ENCODE data around the gene KCNMB1.

DNA sequence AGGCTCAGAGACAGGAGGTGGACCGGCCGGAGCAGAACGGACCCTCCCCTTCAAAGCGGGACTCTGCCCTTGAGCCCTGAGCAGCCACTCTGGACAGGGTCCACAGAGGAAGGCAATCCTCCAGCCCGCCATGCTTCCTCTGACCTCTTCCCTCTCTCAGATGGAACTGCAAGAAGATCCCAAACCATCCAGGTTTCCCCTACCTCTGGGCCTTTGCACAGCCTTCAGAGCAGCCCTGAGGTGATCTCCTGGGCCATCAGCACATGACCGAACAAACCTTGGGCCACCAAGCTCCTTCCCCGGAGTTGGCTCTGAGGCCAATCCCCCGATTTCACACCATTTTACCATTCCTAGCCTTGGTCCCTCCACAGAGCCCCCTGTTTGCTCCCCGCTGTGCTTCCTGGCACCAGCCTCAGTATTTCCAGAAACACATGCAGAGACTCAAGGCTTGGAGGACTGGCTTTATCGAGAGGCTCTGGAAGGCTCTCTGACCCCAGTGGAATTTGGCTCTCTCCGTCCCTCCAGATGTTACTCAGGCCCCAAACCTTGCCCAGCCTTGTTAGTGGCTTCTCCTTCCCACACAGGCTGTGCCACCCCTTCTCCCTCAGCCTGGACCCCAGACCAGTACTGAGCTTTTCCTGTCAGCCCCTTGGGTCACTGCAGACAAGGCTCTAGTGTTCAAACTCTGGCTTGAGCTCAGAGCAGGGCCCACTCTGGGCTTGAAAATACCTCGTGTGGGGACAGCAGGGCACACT is 48.6 kb upstream of the KCNMB1 start:
- TF ChIP-seq POLR2A (IDR thresholded peaks at IDR 0.05; ENCODE audit: extremely low read depth, insufficient read length) (no peak), MAX (IDR thresholded peaks at IDR 0.05; ENCODE audit: low read depth, low read length) (no peak)
- TF ChIP-seq, protein P1, sequence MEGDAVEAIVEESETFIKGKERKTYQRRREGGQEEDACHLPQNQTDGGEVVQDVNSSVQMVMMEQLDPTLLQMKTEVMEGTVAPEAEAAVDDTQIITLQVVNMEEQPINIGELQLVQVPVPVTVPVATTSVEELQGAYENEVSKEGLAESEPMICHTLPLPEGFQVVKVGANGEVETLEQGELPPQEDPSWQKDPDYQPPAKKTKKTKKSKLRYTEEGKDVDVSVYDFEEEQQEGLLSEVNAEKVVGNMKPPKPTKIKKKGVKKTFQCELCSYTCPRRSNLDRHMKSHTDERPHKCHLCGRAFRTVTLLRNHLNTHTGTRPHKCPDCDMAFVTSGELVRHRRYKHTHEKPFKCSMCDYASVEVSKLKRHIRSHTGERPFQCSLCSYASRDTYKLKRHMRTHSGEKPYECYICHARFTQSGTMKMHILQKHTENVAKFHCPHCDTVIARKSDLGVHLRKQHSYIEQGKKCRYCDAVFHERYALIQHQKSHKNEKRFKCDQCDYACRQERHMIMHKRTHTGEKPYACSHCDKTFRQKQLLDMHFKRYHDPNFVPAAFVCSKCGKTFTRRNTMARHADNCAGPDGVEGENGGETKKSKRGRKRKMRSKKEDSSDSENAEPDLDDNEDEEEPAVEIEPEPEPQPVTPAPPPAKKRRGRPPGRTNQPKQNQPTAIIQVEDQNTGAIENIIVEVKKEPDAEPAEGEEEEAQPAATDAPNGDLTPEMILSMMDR (IDR thresholded peaks at IDR 0.05; ENCODE audit: low read depth, low read length) = no peak

Data from NB4 (cell line).